Right cardiac atrium (tissue), 5 donors: Measurements from ENCODE around the gene STK11. TPM values are rescaled to one million over a fixed set of nuclear protein-coding genes. Genes with fewer than 3 reads are reported as not detected.
"Not testable (repeated sequence)": the region's sequence is repeated elsewhere in the genome, so short reads cannot be mapped to it uniquely, and the experiment has no call there.

Source experiments
- ATAC-seq, 2 donors: fragments of 200-7000 bp; cut with Tn5 transposase; one replicate each; pipeline versions ENCODE4 v1.8.0 to v1.9.1; 2020; ENCODE audit warnings: moderate library complexity in 2 of 2, mild to moderate bottlenecking in 1 of 2
- DNase-seq, 3 donors: peaks; one replicate each; pipeline ENCODE4 v3.0.0-alpha.2; 2020
- H3K27ac ChIP-seq: one replicate; pipeline ENCODE4 v1.5.1; 2013; ENCODE audit warnings: mild to moderate bottlenecking, low read length, control low read depth, moderate library complexity
- H3K27me3 ChIP-seq: one replicate; pipeline ENCODE4 v1.6.1; 2013; ENCODE audit not compliant: control insufficient read depth, insufficient read depth
- H3K4me1 ChIP-seq: one replicate; pipeline ENCODE4 v1.6.1; 2013; ENCODE audit warnings: low read length; ENCODE audit not compliant: control insufficient read depth, insufficient read depth
- H3K4me3 ChIP-seq: one replicate; pipeline ENCODE4 v1.5.1; 2013; ENCODE audit warnings: low read length, control low read depth
- H3K9me3 ChIP-seq: one replicate; pipeline ENCODE4 v1.6.1; 2013; ENCODE audit warnings: low read length; ENCODE audit not compliant: control insufficient read depth
- WGBS: extraction: QIAGEN DNeasy Blood & Tissue Kit; methylation state at CpG from one replicate; pipeline ENCODE4 v1.1.7; 2013; 5-methylcytosine and 5-hydroxymethylcytosine counted together
- intact Hi-C, 4 donors: fragments of 100-400 bp; cut with DNase I; formaldehyde crosslinking; loops; one replicate each; pipeline versions ENCODE4 v1.11.0 to v1.14.0; 2022 to 2023
- polyA plus RNA-seq: library from polyadenylated mRNA; stranded (reverse); fragments of 200-250 nt; gene quantifications from one replicate; pipeline ENCODE4 v1.2.3, GENCODE V29; 2013
- total RNA-seq, 4 donors: library from RNA; stranded (reverse); fragmentation: NEBNext Ultra II Directional; extraction: Animal tissue kit (Norgen Biotek cat#: 25700); gene quantifications; one replicate each; pipeline ENCODE4 v1.2.1, GENCODE V29; 2021
- donor health status: healthy with polysubstance abuse.
- donor health status: DM: no; HTN: yes; CAD: no.
- donor health status: DM: no; HTN: no; CAD: no.
- donor health status: DM: no; HTN: yes; CAD: no; lungs with severe emphysema.
- donor health status: DM: yes; HTN: yes; CAD: no.

STK11 gene
- total and polyA plus RNA-seq, 5 donors = 56.9 to 64.5 (median 57.8) TPM

- no peaks in the 10 kb centered on the region for H3K9me3 ChIP-seq
- WGBS = 21% methylated on average over 31 of the region's 31 CpGs
- intact Hi-C loops = loop anchor here in 2 of 4 donors (2.0 kb wide), 1 partner anchor 22 kb away; no protein-coding TSS in a partner anchor
- ATAC-seq (peak; percentile 27 to 28), DNase-seq (peak; percentile 85 to 95 (median 92))
- H3K4me1 ChIP-seq = peaks cover 6% of the 10 kb centered on the region
- no peaks in the 10 kb centered on the region for H3K27me3 ChIP-seq
- peak overlapping the region; percentile 90 for H3K27ac ChIP-seq
- H3K4me3 ChIP-seq = peak overlapping the region; percentile 6
Measured at GRCh38 chr19:1244693-1245451, 39.3 kb downstream of the STK11 start.

GRCh38 chr19:1245494-1246264 lies 40.1 kb downstream of the STK11 start:
- no peak overlapping the region for H3K4me3 ChIP-seq
- WGBS = 56% methylated on average over 26 of the region's 26 CpGs
- H3K4me1 ChIP-seq = peaks cover 6% of the 10 kb centered on the region
- intact Hi-C loops = loop anchor here in 2 of 4 donors (2.0 kb wide), 1 partner anchor 21 kb away; no protein-coding TSS in a partner anchor
- ATAC-seq (peak; percentile 10 to 24), DNase-seq (peak; percentile 81 to 93 (median 92))
- no peaks in the 10 kb centered on the region for H3K9me3 ChIP-seq
- H3K27me3 ChIP-seq = no peaks in the 10 kb centered on the region
- peak overlapping the region; percentile 90 for H3K27ac ChIP-seq

GRCh38 chr19:1246265-1247087 lies 40.9 kb downstream of the STK11 start:
- H3K4me1 ChIP-seq, H3K9me3 ChIP-seq, ATAC-seq, H3K27me3 ChIP-seq, H3K4me3 ChIP-seq, intact Hi-C loops: not testable (repeated sequence)
- WGBS = 72% methylated on average over 27 of the region's 27 CpGs
- H3K27ac ChIP-seq = peak overlapping the region; percentile 83
- DNase-seq = peak; percentile 58 to 82 (median 79)

- DNase-seq = no peak
- intact Hi-C loops = no loop called here
- 66% methylated on average over 8 of the region's 8 CpGs for WGBS
Measured at GRCh38 chr19:1247748-1248138, 42.2 kb downstream of the STK11 start.

GRCh38 chr19:1248139-1248785 lies 42.7 kb downstream of the STK11 start, which contains the start of gene MIDN:
Gene MIDN, plus strand, starts transcription at chr19:1248583. Its CDS starts 1,714 bp downstream, at chr19:1250297.
- Histone ChIP-seq H3K4me3 (peak within 1 kb of the TSS; percentile 68), H3K27ac (peak within 1 kb of the TSS; percentile 99), H3K9me3 (no peaks in the 10 kb centered on the region), H3K27me3 (no peaks in the 10 kb centered on the region), H3K4me1 (peaks cover 6% of the 10 kb centered on the region)
- WGBS = 1% methylated on average over 60 of the region's 60 CpGs
- peak; percentile 36 to 49 for ATAC-seq
- peak; percentile 91 to 96 (median 95) for DNase-seq
- intact Hi-C loops = no loop called here

More at GRCh38 chr19:1247748-1248138, 42.2 kb downstream of the STK11 start:
- no peaks in the 10 kb centered on the region for H3K27me3 ChIP-seq
- H3K4me3 ChIP-seq = peak overlapping the region; percentile 68
- peak overlapping the region; percentile 96 for H3K27ac ChIP-seq
- peaks cover 6% of the 10 kb centered on the region for H3K4me1 ChIP-seq
- no peaks in the 10 kb centered on the region for H3K9me3 ChIP-seq
- ATAC-seq = no peak

- Histone ChIP-seq H3K9me3 (no peaks in the 10 kb centered on the region), H3K4me1 (peaks cover 8% of the 10 kb centered on the region), H3K4me3 (peak overlapping the region; percentile 68), H3K27ac (peak overlapping the region; percentile 99), H3K27me3 (no peaks in the 10 kb centered on the region)
- intact Hi-C loops = no loop called here
- ATAC-seq = peak; percentile 6 to 8
- WGBS = under 1% methylated on average over 74 of the region's 74 CpGs
- DNase-seq = peak; percentile 91 to 95 (median 95)
Measured at GRCh38 chr19:1248786-1249297, 43.3 kb downstream of the STK11 start.

GRCh38 chr19:1249298-1249989 lies 43.9 kb downstream of the STK11 start:
- WGBS = under 1% methylated on average over 102 of the region's 102 CpGs

GRCh38 chr19:1249990-1250436 lies 44.4 kb downstream of the STK11 start:
- under 1% methylated on average over 66 of the region's 67 CpGs for WGBS
- peak overlapping the region; percentile 98 for H3K27ac ChIP-seq
- no peak for DNase-seq
- H3K4me1 ChIP-seq = peaks cover 11% of the 10 kb centered on the region
- H3K9me3 ChIP-seq = no peaks in the 10 kb centered on the region
- intact Hi-C loops = no loop called here
- peak overlapping the region; percentile 68 for H3K4me3 ChIP-seq
- H3K27me3 ChIP-seq = no peaks in the 10 kb centered on the region
- no peak for ATAC-seq

More at GRCh38 chr19:1249298-1249989, 43.9 kb downstream of the STK11 start:
- Histone ChIP-seq H3K9me3 (no peaks in the 10 kb centered on the region), H3K27ac (peak overlapping the region; percentile 99), H3K4me3 (peak overlapping the region; percentile 68), H3K4me1 (peaks cover 14% of the 10 kb centered on the region), H3K27me3 (no peaks in the 10 kb centered on the region)
- ATAC-seq (peak; percentile 0 to 5), DNase-seq (peak; percentile 93 to 99 (median 97))
- intact Hi-C loops = no loop called here

GRCh38 chr19:1250437-1251260 lies 45.1 kb downstream of the STK11 start:
- DNase-seq = peak; percentile 68 to 89 (median 88)
- intact Hi-C loops = no loop called here

More at GRCh38 chr19:1250437-1251260, 45.1 kb downstream of the STK11 start:
- H3K27me3 ChIP-seq = no peaks in the 10 kb centered on the region
- peaks cover 15% of the 10 kb centered on the region for H3K4me1 ChIP-seq
- ATAC-seq = no peak
- no peaks in the 10 kb centered on the region for H3K9me3 ChIP-seq
- H3K27ac ChIP-seq = peak overlapping the region; percentile 98
- 1% methylated on average over 87 of the region's 90 CpGs for WGBS
- H3K4me3 ChIP-seq = peak overlapping the region; percentile 68
